Right hindlimb (tissue), 1 donor: Measurements from ENCODE around the gene GALP.
"Not testable (repeated sequence)": the region's sequence is repeated elsewhere in the genome, so short reads cannot be mapped to it uniquely, and the experiment has no call there.

Experiments used
- DNase-seq: peaks from one replicate; pipeline ENCODE4 v3.0.0-alpha.2; 2018

Gene GALP

GRCh38 chr19:56175861-56176307 is at the start of gene GALP:
Gene GALP, plus strand, starts transcription at chr19:56176008. Its CDS starts 1,101 bp downstream, at chr19:56177109.
- DNase-seq: not testable (repeated sequence)

GRCh38 chr19:56126983-56127780 is 48.6 kb upstream of the GALP start:
- DNase-seq: no peak

GRCh38 chr19:56130006-56130405 is 45.8 kb upstream of the GALP start:
- no peak for DNase-seq

GRCh38 chr19:56131651-56132050 is 44.2 kb upstream of the GALP start:
- DNase-seq: no peak

GRCh38 chr19:56132316-56132822 is 43.4 kb upstream of the GALP start:
- peak; percentile 62 for DNase-seq

GRCh38 chr19:56133858-56134653 is 41.8 kb upstream of the GALP start:
- DNase-seq: no peak

GRCh38 chr19:56134654-56134921 is 41.2 kb upstream of the GALP start:
- no peak for DNase-seq

GRCh38 chr19:56136362-56136761 is 39.4 kb upstream of the GALP start:
- DNase-seq: no peak

GRCh38 chr19:56137405-56137804 is 38.4 kb upstream of the GALP start:
- no peak for DNase-seq

- DNase-seq: no peak
Measured at GRCh38 chr19:56138069-56138468, 37.7 kb upstream of the GALP start.

GRCh38 chr19:56139847-56140582 is 35.8 kb upstream of the GALP start:
- DNase-seq: no peak

GRCh38 chr19:56140583-56141416 is 35.0 kb upstream of the GALP start, which contains the start of gene ZNF444:
Gene ZNF444, plus strand, starts transcription at chr19:56141287. Its CDS starts 5,625 bp downstream, at chr19:56146912.
- peak; percentile 100 for DNase-seq

- no peak for DNase-seq
Measured at GRCh38 chr19:56141417-56141993, 34.3 kb upstream of the GALP start.

- no peak for DNase-seq
Measured at GRCh38 chr19:56142087-56142787, 33.6 kb upstream of the GALP start.

- no peak for DNase-seq
Measured at GRCh38 chr19:56142897-56143434, 32.8 kb upstream of the GALP start.

GRCh38 chr19:56144376-56144775 is 31.4 kb upstream of the GALP start:
- no peak for DNase-seq

GRCh38 chr19:56144831-56145230 is 31.0 kb upstream of the GALP start:
- no peak for DNase-seq

GRCh38 chr19:56145698-56146097 is 30.1 kb upstream of the GALP start:
- no peak for DNase-seq

- DNase-seq: no peak
Measured at GRCh38 chr19:56146904-56147303, 28.9 kb upstream of the GALP start.

- peak; percentile 47 for DNase-seq
Measured at GRCh38 chr19:56147307-56147706, 28.5 kb upstream of the GALP start.

GRCh38 chr19:56148096-56148495 is 27.7 kb upstream of the GALP start:
- no peak for DNase-seq
